ENCODE measurements around the gene EML1.

EML1 gene

DNA sequence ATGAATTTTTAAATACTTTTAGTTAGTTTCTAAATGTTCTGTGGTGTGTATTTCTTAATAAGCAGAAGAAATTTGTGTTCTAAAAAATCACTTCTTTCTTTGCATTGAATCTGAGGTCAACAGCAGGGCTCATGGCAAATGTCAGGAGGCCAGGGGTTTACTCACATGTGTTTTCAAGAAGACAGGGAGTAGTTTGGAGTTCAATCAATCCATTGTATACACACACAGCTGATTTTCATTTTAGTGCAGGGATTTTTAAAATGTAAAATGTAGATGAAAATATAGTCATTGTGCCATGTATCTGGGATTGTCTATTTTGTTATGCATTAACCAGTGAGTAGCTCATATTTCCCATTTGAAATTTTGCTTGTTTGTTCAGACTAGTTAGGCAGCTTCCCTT lies 62.1 kb downstream of the EML1 start:
- TF ChIP-seq GABPA (IDR thresholded peaks at IDR 0.05; ENCODE audit: low read depth) (no peak), SPI1 (IDR thresholded peaks at IDR 0.05; ENCODE audit: borderline replicate concordance, low read depth) (no peak), POLR2AphosphoS5 (IDR thresholded peaks at IDR 0.05; ENCODE audit: low read depth) (no peak)
- TF ChIP-seq, protein P1, sequence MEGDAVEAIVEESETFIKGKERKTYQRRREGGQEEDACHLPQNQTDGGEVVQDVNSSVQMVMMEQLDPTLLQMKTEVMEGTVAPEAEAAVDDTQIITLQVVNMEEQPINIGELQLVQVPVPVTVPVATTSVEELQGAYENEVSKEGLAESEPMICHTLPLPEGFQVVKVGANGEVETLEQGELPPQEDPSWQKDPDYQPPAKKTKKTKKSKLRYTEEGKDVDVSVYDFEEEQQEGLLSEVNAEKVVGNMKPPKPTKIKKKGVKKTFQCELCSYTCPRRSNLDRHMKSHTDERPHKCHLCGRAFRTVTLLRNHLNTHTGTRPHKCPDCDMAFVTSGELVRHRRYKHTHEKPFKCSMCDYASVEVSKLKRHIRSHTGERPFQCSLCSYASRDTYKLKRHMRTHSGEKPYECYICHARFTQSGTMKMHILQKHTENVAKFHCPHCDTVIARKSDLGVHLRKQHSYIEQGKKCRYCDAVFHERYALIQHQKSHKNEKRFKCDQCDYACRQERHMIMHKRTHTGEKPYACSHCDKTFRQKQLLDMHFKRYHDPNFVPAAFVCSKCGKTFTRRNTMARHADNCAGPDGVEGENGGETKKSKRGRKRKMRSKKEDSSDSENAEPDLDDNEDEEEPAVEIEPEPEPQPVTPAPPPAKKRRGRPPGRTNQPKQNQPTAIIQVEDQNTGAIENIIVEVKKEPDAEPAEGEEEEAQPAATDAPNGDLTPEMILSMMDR (IDR thresholded peaks at IDR 0.05; ENCODE audit: insufficient read depth, low read length): no peak
- TF ChIP-seq, protein P2, sequence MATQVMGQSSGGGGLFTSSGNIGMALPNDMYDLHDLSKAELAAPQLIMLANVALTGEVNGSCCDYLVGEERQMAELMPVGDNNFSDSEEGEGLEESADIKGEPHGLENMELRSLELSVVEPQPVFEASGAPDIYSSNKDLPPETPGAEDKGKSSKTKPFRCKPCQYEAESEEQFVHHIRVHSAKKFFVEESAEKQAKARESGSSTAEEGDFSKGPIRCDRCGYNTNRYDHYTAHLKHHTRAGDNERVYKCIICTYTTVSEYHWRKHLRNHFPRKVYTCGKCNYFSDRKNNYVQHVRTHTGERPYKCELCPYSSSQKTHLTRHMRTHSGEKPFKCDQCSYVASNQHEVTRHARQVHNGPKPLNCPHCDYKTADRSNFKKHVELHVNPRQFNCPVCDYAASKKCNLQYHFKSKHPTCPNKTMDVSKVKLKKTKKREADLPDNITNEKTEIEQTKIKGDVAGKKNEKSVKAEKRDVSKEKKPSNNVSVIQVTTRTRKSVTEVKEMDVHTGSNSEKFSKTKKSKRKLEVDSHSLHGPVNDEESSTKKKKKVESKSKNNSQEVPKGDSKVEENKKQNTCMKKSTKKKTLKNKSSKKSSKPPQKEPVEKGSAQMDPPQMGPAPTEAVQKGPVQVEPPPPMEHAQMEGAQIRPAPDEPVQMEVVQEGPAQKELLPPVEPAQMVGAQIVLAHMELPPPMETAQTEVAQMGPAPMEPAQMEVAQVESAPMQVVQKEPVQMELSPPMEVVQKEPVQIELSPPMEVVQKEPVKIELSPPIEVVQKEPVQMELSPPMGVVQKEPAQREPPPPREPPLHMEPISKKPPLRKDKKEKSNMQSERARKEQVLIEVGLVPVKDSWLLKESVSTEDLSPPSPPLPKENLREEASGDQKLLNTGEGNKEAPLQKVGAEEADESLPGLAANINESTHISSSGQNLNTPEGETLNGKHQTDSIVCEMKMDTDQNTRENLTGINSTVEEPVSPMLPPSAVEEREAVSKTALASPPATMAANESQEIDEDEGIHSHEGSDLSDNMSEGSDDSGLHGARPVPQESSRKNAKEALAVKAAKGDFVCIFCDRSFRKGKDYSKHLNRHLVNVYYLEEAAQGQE (IDR thresholded peaks at IDR 0.05; ENCODE audit: insufficient replicate concordance, low read depth): no peak
- Histone ChIP-seq H3K27me3 (ENCODE audit: insufficient read depth, poor library complexity, severe bottlenecking) (peaks cover 5% of the 10 kb centered on the region), H3K27ac (replicated peaks) (no peak overlapping the region)

DNA sequence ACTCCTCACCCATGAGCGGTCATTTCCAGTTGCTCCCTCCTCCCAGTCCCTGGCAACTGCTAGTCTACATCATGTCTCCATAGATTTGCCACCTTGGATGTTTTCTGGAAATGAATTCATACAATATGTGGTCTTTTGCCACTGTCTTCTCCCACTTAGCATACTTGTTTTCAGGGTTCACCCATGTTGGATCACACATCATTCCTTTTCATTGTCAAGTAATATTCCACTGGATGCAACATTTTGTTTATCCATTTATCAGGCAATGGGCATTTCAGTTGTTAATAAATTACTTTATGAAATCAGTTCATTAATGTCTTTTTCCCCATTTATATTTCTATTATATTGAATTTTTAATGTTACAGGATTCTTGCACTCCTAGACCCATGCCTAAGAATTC lies 64.3 kb downstream of the EML1 start:
- no peak overlapping the region for H3K27ac ChIP-seq (replicated peaks)
- H3K4me3 ChIP-seq (replicated peaks; ENCODE audit: insufficient read depth, low read length): no peak overlapping the region
- TF ChIP-seq, protein P2 (IDR thresholded peaks at IDR 0.05; ENCODE audit: insufficient replicate concordance, low read depth): no peak
- TF ChIP-seq SPI1 (IDR thresholded peaks at IDR 0.05; ENCODE audit: borderline replicate concordance, low read depth): no peak
- TF ChIP-seq, protein P1 (IDR thresholded peaks at IDR 0.05; ENCODE audit: insufficient read depth, low read length): no peak
- no peak for TF ChIP-seq GABPA (IDR thresholded peaks at IDR 0.05; ENCODE audit: low read depth)
- no peak for TF ChIP-seq POLR2AphosphoS5 (IDR thresholded peaks at IDR 0.05; ENCODE audit: low read depth)
- no peaks in the 10 kb centered on the region for H3K27me3 ChIP-seq (ENCODE audit: insufficient read depth, poor library complexity, severe bottlenecking)
- DNase-seq (ENCODE audit: low read depth in 1 of 2, low spot score in 1 of 2): no peak

More for the DNA sequence above, 62.1 kb downstream of the EML1 start:
- DNase-seq (ENCODE audit: low read depth in 1 of 2, low spot score in 1 of 2): no peak
- no peak overlapping the region for H3K4me3 ChIP-seq (replicated peaks; ENCODE audit: insufficient read depth, low read length)

DNA sequence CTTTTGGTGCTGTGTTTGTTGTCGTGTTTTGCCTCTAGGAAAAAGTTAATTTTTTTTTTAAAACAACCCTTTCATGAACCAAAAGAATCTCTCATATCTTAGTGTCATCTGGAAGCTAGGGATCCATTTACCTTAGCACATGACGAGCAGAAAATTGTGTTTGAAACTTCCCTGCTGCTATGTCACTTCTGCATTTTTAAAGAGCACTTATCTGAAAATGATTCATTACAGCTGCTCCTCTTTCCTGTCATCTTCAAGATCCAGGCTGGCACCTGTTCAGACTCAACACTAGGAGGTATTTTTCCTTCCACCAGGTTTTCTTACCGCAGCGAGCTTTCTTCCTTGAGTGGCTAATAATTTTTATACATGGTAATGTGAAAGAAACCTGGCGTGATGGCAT lies 67.0 kb downstream of the EML1 start:
- Histone ChIP-seq H3K27ac (replicated peaks) (no peak overlapping the region), H3K27me3 (ENCODE audit: insufficient read depth, poor library complexity, severe bottlenecking) (peaks cover 2% of the 10 kb centered on the region), H3K4me3 (replicated peaks; ENCODE audit: insufficient read depth, low read length) (no peak overlapping the region)
- TF ChIP-seq, protein P1 (IDR thresholded peaks at IDR 0.05; ENCODE audit: insufficient read depth, low read length): no peak
- TF ChIP-seq, protein P2 (IDR thresholded peaks at IDR 0.05; ENCODE audit: insufficient replicate concordance, low read depth): no peak
- TF ChIP-seq POLR2AphosphoS5 (IDR thresholded peaks at IDR 0.05; ENCODE audit: low read depth): no peak
- no peak for DNase-seq (ENCODE audit: low read depth in 1 of 2, low spot score in 1 of 2)
